Raji (cell line): ENCODE data around the gene CACNA1A.

Experiments
- POLR2A ChIP-seq: IDR thresholded peaks from 2 replicates; pipeline ENCODE4 v1.6.1; 2011; ENCODE audit warnings: low read depth, low read length, control low read depth; ENCODE audit not compliant: insufficient read depth

CACNA1A gene

GRCh38 chr19:13503570-13504235 is 2.6 kb downstream of the CACNA1A start:
- no peak for TF ChIP-seq POLR2A

- TF ChIP-seq POLR2A: no peak
Measured at GRCh38 chr19:13502231-13502630, 4.0 kb downstream of the CACNA1A start.

- TF ChIP-seq POLR2A: no peak
Measured at GRCh38 chr19:13499692-13500091, 6.6 kb downstream of the CACNA1A start.

GRCh38 chr19:13493516-13494310 is 12.6 kb downstream of the CACNA1A start:
- no peak for TF ChIP-seq POLR2A

- no peak for TF ChIP-seq POLR2A
Measured at GRCh38 chr19:13492128-13492527, 14.2 kb downstream of the CACNA1A start.

GRCh38 chr19:13487985-13488384 is 18.3 kb downstream of the CACNA1A start:
- TF ChIP-seq POLR2A: no peak

GRCh38 chr19:13484166-13484565 is 22.1 kb downstream of the CACNA1A start:
- no peak for TF ChIP-seq POLR2A

- TF ChIP-seq POLR2A: no peak
Measured at GRCh38 chr19:13483215-13483614, 23.1 kb downstream of the CACNA1A start.

- TF ChIP-seq POLR2A: no peak
Measured at GRCh38 chr19:13478576-13478975, 27.7 kb downstream of the CACNA1A start.

GRCh38 chr19:13476071-13476470 is 30.2 kb downstream of the CACNA1A start:
- no peak for TF ChIP-seq POLR2A

GRCh38 chr19:13475044-13475443 is 31.2 kb downstream of the CACNA1A start:
- no peak for TF ChIP-seq POLR2A

GRCh38 chr19:13466697-13467096 is 39.6 kb downstream of the CACNA1A start:
- no peak for TF ChIP-seq POLR2A

GRCh38 chr19:13463296-13463695 is 43.0 kb downstream of the CACNA1A start:
- no peak for TF ChIP-seq POLR2A

- no peak for TF ChIP-seq POLR2A
Measured at GRCh38 chr19:13461536-13461935, 44.7 kb downstream of the CACNA1A start.

- no peak for TF ChIP-seq POLR2A
Measured at GRCh38 chr19:13460045-13460444, 46.2 kb downstream of the CACNA1A start.

- TF ChIP-seq POLR2A: no peak
Measured at GRCh38 chr19:13459351-13459750, 46.9 kb downstream of the CACNA1A start.
